PC-9 (cell line): ENCODE data around the gene LINS1.

Source experiments
- EZH2 ChIP-seq: fragments of 200-600 bp; sonication (generic); IDR thresholded peaks from 2 replicates; pipeline ENCODE4 v1.8.0; 2017; ENCODE audit warnings: antibody characterized with exemption, low read depth
- TF ChIP-seq, protein P1 (sequence below): fragments of 200-600 bp; sonication (generic); conservative IDR thresholded peaks from 2 replicates; pipeline ENCODE4 v1.6.1; 2017; ENCODE audit warnings: mixed run types, antibody characterized with exemption, mild to moderate bottlenecking, moderate library complexity

DNA sequence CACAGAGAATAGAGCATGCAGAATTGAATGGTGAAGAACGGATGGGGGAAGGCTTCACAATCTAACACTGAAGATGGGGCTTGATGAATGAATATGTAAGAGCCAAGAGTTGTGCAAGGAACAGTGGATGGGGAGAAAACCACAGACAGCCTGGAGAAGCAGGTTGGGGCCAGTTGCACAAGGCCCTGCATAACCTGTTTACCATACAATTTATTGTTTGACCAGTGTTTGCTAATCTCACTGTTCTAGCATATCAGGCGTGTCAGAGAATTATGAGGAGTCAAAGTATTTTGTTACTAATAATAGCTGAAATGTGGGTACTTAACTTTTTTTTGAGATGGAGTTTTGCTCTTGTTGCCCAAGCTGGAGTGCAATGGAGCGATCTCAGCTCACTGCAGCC is 36.4 kb downstream of the LINS1 start:
- TF ChIP-seq, protein P1, sequence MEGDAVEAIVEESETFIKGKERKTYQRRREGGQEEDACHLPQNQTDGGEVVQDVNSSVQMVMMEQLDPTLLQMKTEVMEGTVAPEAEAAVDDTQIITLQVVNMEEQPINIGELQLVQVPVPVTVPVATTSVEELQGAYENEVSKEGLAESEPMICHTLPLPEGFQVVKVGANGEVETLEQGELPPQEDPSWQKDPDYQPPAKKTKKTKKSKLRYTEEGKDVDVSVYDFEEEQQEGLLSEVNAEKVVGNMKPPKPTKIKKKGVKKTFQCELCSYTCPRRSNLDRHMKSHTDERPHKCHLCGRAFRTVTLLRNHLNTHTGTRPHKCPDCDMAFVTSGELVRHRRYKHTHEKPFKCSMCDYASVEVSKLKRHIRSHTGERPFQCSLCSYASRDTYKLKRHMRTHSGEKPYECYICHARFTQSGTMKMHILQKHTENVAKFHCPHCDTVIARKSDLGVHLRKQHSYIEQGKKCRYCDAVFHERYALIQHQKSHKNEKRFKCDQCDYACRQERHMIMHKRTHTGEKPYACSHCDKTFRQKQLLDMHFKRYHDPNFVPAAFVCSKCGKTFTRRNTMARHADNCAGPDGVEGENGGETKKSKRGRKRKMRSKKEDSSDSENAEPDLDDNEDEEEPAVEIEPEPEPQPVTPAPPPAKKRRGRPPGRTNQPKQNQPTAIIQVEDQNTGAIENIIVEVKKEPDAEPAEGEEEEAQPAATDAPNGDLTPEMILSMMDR, result no peak
- no peak for TF ChIP-seq EZH2
